ENCODE results near the gene FLCN. TPM values are rescaled to one million over a fixed set of nuclear protein-coding genes. Genes with fewer than 3 reads are reported as not detected.

FLCN gene
- total RNA-seq, 1 experiment from 2014 or later, result 43.4 TPM

- no peak for DNase-seq (ENCODE audit: low read depth)
These were observed 68.6 kb downstream of the FLCN start for GRCh38 chr17:17168401-17168800.

GRCh38 chr17:17167986-17168385 is 69.0 kb downstream of the FLCN start:
- no peak for DNase-seq (ENCODE audit: low read depth)

GRCh38 chr17:17167356-17167755 is 69.6 kb downstream of the FLCN start:
- no peak for DNase-seq (ENCODE audit: low read depth)

- no peak for DNase-seq (ENCODE audit: low read depth)
These were observed 70.5 kb downstream of the FLCN start for GRCh38 chr17:17166446-17166845.

- DNase-seq (ENCODE audit: low read depth), result no peak
These were observed 71.2 kb downstream of the FLCN start for GRCh38 chr17:17165666-17166308.

GRCh38 chr17:17164676-17165075 is 72.3 kb downstream of the FLCN start:
- no peak for DNase-seq (ENCODE audit: low read depth)

- DNase-seq (ENCODE audit: low read depth), result no peak
These were observed 72.8 kb downstream of the FLCN start for GRCh38 chr17:17164156-17164555.

Other genes with a start within 250 kb of the FLCN start
- gene MPRIP, start 194.7 kb downstream of the FLCN start, total RNA-seq (2014; rRNA removed), result 198 and 224 TPM in 2 replicates
- 4.2 and 5.3 TPM in 2 replicates for gene PLD6, start 30.8 kb downstream of the FLCN start, total RNA-seq (2014; rRNA removed)
- 109 and 117 TPM in 2 replicates for gene COPS3, start 44.1 kb upstream of the FLCN start, total RNA-seq (2014; rRNA removed)
- 4.5 and 5.5 TPM in 2 replicates for gene NT5M, start 66.2 kb upstream of the FLCN start, total RNA-seq (2014; rRNA removed)
- 13.9 and 16.4 TPM in 2 replicates for gene MED9, start 239.8 kb upstream of the FLCN start, total RNA-seq (2014; rRNA removed)

Measured in LHCN-M2 (cell line).